H1 (cell line): ENCODE data around the gene AIPL1. TPM values are rescaled to one million over a fixed set of nuclear protein-coding genes. Genes with fewer than 3 reads are reported as not detected.

Experiments used
- FOSL1 ChIP-seq: IDR thresholded peaks from 2 replicates; pipeline ENCODE4 v1.6.1; 2011; ENCODE audit warnings: mild to moderate bottlenecking, low read depth, low read length, moderate library complexity; ENCODE audit not compliant: insufficient read depth
- HDAC2 ChIP-seq, 2 experiments: fragments of 300-600 bp in 1 of 2; sonication (generic) in 1 of 2; IDR thresholded peaks; 2 replicates each; pipeline ENCODE4 v1.6.1; 2011 to 2012; ENCODE audit warnings: low read depth in 2 of 2, low read length in 2 of 2, mild to moderate bottlenecking in 2 of 2, moderate library complexity in 2 of 2, borderline replicate concordance in 1 of 2, inconsistent platforms in 1 of 2
- polyA plus RNA-seq, 7 experiments: library from polyadenylated mRNA; depleted of rRNA in 3 of 7; stranded (reverse) in 5 of 7; unstranded in 2 of 7; fragments of >200 nt in 5 of 7; fragments of 200-250 nt in 2 of 7; gene quantifications; 1 replicate in 5 of 7; 2 replicates in 1 of 7; 4 replicates in 1 of 7; pipeline versions ENCODE4 v1.2.1 to v1.2.3, GENCODE V29; 2011 to 2013; ENCODE audit warnings: missing spikeins in 2 of 7, mixed read lengths in 2 of 7
- total RNA-seq: library from RNA; stranded (reverse); fragmentation: NEBNext Ultra II Directional; extraction: Animal tissue kit (Norgen Biotek cat#: 25700); gene quantifications from 2 replicates; pipeline ENCODE4 v1.2.1, GENCODE V29; 2021

AIPL1 gene
- total and polyA plus RNA-seq, 2 of the 8 experiments (the other 6 are each of a cell fraction or from before 2014, with no cell fraction given), result 0.56 to 0.71 TPM

- TF ChIP-seq FOSL1, result peak; percentile 23; the same call in 1 of the 2 replicates
- TF ChIP-seq HDAC2 (IDR thresholded peaks at IDR 0.05; ENCODE audit: borderline replicate concordance in 1 of 2, low read depth in 2 of 2, low read length in 2 of 2), result no peak; a peak in 1 of 4 replicates
These were observed 9.0 kb upstream of the AIPL1 start, which contains the start of gene PIMREG (continued) for GRCh38 chr17:6443692-6444570.
